HEK293 (cell line): ENCODE data around the gene TSPYL2.

Experiments used
- KLF16 ChIP-seq: fragments of 450-650 bp; formaldehyde crosslinking; IDR thresholded peaks from 2 replicates; pipeline ENCODE4 v1.5.1; 2017; ENCODE audit warnings: missing biosample characterization, missing genetic modification characterization
- KLF9 ChIP-seq: fragments of 450-650 bp; formaldehyde crosslinking; IDR thresholded peaks from 2 replicates; pipeline ENCODE4 v1.5.1; 2016; ENCODE audit warnings: missing biosample characterization, missing genetic modification characterization, low read depth
- ZIC2 ChIP-seq: fragments of 450-650 bp; formaldehyde crosslinking; IDR thresholded peaks from 2 replicates; pipeline ENCODE4 v1.5.1; 2016; ENCODE audit warnings: missing biosample characterization, missing genetic modification characterization
- ZNF10 ChIP-seq: fragments of 450-650 bp; formaldehyde crosslinking; IDR thresholded peaks from 2 replicates; pipeline ENCODE4 v1.5.1; 2017; ENCODE audit warnings: missing biosample characterization, missing genetic modification characterization
- ZNF112 ChIP-seq: fragments of 450-650 bp; formaldehyde crosslinking; IDR thresholded peaks from 2 replicates; pipeline ENCODE4 v1.5.0; 2017; ENCODE audit warnings: missing biosample characterization, missing genetic modification characterization
- ZNF114 ChIP-seq: fragments of 450-650 bp; formaldehyde crosslinking; IDR thresholded peaks from 2 replicates; pipeline ENCODE4 v1.5.0; 2017; ENCODE audit warnings: missing biosample characterization, missing genetic modification characterization
- ZNF155 ChIP-seq: fragments of 450-650 bp; formaldehyde crosslinking; IDR thresholded peaks from 2 replicates; pipeline ENCODE4 v1.5.1; 2016; ENCODE audit warnings: missing biosample characterization, missing genetic modification characterization
- ZNF19 ChIP-seq: fragments of 450-650 bp; formaldehyde crosslinking; IDR thresholded peaks from 2 replicates; pipeline ENCODE4; 2016; ENCODE audit warnings: missing biosample characterization, missing genetic modification characterization, low read depth
- ZNF23 ChIP-seq: fragments of 450-650 bp; formaldehyde crosslinking; IDR thresholded peaks from 2 replicates; pipeline ENCODE4 v1.5.1; 2016; ENCODE audit warnings: missing biosample characterization, missing genetic modification characterization, borderline replicate concordance
- ZNF239 ChIP-seq: fragments of 450-650 bp; formaldehyde crosslinking; IDR thresholded peaks from 2 replicates; pipeline ENCODE4 v1.5.1; 2016; ENCODE audit warnings: missing biosample characterization, missing genetic modification characterization
- ZNF423 ChIP-seq: fragments of 450-650 bp; formaldehyde crosslinking; IDR thresholded peaks from 2 replicates; pipeline ENCODE4 v1.5.1; 2016; ENCODE audit warnings: missing biosample characterization, missing genetic modification characterization
- ZNF501 ChIP-seq: fragments of 450-650 bp; formaldehyde crosslinking; IDR thresholded peaks from 2 replicates; pipeline ENCODE4 v1.5.1; 2016; ENCODE audit warnings: missing biosample characterization, missing genetic modification characterization
- ZNF596 ChIP-seq: fragments of 450-650 bp; IDR thresholded peaks from 2 replicates; pipeline ENCODE4 v1.5.0; 2018; ENCODE audit warnings: missing biosample characterization, mild to moderate bottlenecking, missing genetic modification characterization, moderate library complexity
- ZNF600 ChIP-seq: fragments of 450-650 bp; formaldehyde crosslinking; IDR thresholded peaks from 2 replicates; pipeline ENCODE4 v1.5.1; 2016; ENCODE audit warnings: missing biosample characterization, missing genetic modification characterization
- ZNF621 ChIP-seq: fragments of 450-650 bp; formaldehyde crosslinking; IDR thresholded peaks from 2 replicates; pipeline ENCODE4 v1.5.1; 2017; ENCODE audit warnings: missing biosample characterization, missing genetic modification characterization
- ZNF623 ChIP-seq: fragments of 450-650 bp; formaldehyde crosslinking; IDR thresholded peaks from 2 replicates; pipeline ENCODE4 v1.5.1; 2016; ENCODE audit warnings: missing biosample characterization, missing genetic modification characterization
- ZNF624 ChIP-seq: fragments of 450-650 bp; formaldehyde crosslinking; IDR thresholded peaks from 2 replicates; pipeline ENCODE4 v1.5.1; 2017; ENCODE audit warnings: missing biosample characterization, missing genetic modification characterization
- ZNF660 ChIP-seq: fragments of 450-650 bp; IDR thresholded peaks from 2 replicates; pipeline ENCODE4 v1.5.1; 2018; ENCODE audit warnings: missing biosample characterization, mild to moderate bottlenecking, missing genetic modification characterization
- ZNF843 ChIP-seq: fragments of 450-650 bp; formaldehyde crosslinking; IDR thresholded peaks from 2 replicates; pipeline ENCODE4 v1.5.1; 2016; ENCODE audit warnings: missing biosample characterization, missing genetic modification characterization
- TF ChIP-seq, protein P1 (sequence below): fragments of 450-650 bp; formaldehyde crosslinking; IDR thresholded peaks from 2 replicates; pipeline ENCODE4 v1.5.1; 2016; ENCODE audit warnings: missing biosample characterization, missing genetic modification characterization, borderline replicate concordance
- TF ChIP-seq, protein P2 (sequence below): fragments of 450-650 bp; formaldehyde crosslinking; IDR thresholded peaks from 2 replicates; pipeline ENCODE4 v1.5.1; 2017; ENCODE audit warnings: missing biosample characterization, missing genetic modification characterization
- TF ChIP-seq, protein P3 (sequence below): fragments of 450-650 bp; formaldehyde crosslinking; IDR thresholded peaks from 2 replicates; pipeline ENCODE4 v1.5.1; 2016; ENCODE audit warnings: missing biosample characterization, missing genetic modification characterization
- TF ChIP-seq, protein P4 (sequence below): fragments of 450-650 bp; formaldehyde crosslinking; IDR thresholded peaks from 2 replicates; pipeline ENCODE4 v1.5.1; 2017; ENCODE audit warnings: missing biosample characterization, missing genetic modification characterization
- TF ChIP-seq, protein P5 (sequence below): fragments of 450-650 bp; formaldehyde crosslinking; IDR thresholded peaks from 2 replicates; pipeline ENCODE4 v1.5.1; 2016; ENCODE audit warnings: missing biosample characterization, missing genetic modification characterization, low read depth
- TF ChIP-seq, protein P6 (sequence below): fragments of 450-650 bp; formaldehyde crosslinking; IDR thresholded peaks from 2 replicates; pipeline ENCODE4 v1.5.1; 2017; ENCODE audit warnings: missing biosample characterization, missing genetic modification characterization

Gene TSPYL2

DNA sequence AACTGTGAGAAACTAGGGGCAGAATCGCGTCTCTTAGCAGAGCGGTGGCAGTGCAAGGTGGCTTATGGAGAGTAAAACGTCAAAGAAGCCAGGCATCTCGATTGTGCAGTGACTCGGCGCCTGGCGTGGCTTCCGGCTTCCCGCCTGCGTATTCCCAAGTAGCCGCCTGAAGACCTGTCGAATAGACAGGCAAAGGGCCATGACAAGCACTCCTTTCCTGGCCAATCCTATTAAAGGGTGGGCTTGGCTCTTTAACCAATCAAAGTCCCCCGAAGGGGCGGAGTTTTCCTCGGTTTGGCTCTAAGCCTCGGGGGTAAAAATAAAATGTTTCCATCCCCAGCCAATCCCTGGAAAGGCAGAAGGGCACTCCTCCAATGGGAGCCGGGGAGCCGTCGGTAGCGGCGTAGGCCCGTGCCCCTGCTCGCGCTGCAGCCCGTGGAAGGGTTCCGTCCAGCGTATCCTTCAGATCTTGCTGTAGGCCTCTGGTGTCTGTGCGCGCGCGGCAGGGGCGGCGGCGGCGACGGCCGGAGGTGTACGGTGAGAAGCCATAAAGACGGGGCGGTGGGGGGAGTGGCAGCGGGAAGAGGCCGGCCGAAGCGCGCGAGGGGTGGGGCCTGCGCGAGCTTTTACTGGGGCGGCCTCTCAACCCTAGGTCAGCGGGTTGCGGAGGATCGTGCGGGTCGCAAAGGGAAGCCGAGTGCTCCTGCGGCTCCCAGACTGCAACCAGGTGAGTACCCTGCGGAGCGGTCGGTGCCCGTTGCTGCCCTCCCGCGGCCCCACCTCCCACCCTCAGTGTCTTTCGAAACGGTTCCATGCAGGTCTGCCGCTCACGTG, 11.8 kb downstream of the TSPYL2 start, which contains the start of gene KANTR (continued):
- TF ChIP-seq, protein P1, sequence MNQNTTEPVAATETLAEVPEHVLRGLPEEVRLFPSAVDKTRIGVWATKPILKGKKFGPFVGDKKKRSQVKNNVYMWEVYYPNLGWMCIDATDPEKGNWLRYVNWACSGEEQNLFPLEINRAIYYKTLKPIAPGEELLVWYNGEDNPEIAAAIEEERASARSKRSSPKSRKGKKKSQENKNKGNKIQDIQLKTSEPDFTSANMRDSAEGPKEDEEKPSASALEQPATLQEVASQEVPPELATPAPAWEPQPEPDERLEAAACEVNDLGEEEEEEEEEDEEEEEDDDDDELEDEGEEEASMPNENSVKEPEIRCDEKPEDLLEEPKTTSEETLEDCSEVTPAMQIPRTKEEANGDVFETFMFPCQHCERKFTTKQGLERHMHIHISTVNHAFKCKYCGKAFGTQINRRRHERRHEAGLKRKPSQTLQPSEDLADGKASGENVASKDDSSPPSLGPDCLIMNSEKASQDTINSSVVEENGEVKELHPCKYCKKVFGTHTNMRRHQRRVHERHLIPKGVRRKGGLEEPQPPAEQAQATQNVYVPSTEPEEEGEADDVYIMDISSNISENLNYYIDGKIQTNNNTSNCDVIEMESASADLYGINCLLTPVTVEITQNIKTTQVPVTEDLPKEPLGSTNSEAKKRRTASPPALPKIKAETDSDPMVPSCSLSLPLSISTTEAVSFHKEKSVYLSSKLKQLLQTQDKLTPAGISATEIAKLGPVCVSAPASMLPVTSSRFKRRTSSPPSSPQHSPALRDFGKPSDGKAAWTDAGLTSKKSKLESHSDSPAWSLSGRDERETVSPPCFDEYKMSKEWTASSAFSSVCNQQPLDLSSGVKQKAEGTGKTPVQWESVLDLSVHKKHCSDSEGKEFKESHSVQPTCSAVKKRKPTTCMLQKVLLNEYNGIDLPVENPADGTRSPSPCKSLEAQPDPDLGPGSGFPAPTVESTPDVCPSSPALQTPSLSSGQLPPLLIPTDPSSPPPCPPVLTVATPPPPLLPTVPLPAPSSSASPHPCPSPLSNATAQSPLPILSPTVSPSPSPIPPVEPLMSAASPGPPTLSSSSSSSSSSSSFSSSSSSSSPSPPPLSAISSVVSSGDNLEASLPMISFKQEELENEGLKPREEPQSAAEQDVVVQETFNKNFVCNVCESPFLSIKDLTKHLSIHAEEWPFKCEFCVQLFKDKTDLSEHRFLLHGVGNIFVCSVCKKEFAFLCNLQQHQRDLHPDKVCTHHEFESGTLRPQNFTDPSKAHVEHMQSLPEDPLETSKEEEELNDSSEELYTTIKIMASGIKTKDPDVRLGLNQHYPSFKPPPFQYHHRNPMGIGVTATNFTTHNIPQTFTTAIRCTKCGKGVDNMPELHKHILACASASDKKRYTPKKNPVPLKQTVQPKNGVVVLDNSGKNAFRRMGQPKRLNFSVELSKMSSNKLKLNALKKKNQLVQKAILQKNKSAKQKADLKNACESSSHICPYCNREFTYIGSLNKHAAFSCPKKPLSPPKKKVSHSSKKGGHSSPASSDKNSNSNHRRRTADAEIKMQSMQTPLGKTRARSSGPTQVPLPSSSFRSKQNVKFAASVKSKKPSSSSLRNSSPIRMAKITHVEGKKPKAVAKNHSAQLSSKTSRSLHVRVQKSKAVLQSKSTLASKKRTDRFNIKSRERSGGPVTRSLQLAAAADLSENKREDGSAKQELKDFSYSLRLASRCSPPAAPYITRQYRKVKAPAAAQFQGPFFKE (tag by site-specific recombination) = no peak
- TF ChIP-seq ZNF621 (tag by site-specific recombination) = no peak
- TF ChIP-seq ZNF600 (tag by site-specific recombination) = peak; percentile 82
- TF ChIP-seq KLF16 (tag by site-specific recombination) = peak; percentile 71; the same call in 1 of the 2 replicates
- no peak for TF ChIP-seq ZNF10 (tag by site-specific recombination)
- TF ChIP-seq ZNF843 (tag by site-specific recombination) = no peak
- TF ChIP-seq, protein P2, sequence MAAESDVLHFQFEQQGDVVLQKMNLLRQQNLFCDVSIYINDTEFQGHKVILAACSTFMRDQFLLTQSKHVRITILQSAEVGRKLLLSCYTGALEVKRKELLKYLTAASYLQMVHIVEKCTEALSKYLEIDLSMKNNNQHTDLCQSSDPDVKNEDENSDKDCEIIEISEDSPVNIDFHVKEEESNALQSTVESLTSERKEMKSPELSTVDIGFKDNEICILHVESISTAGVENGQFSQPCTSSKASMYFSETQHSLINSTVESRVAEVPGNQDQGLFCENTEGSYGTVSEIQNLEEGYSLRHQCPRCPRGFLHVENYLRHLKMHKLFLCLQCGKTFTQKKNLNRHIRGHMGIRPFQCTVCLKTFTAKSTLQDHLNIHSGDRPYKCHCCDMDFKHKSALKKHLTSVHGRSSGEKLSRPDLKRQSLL = no peak
- peak; percentile 60; the same call in 1 of the 2 replicates for TF ChIP-seq ZNF501 (tag by site-specific recombination)
- TF ChIP-seq ZNF112 (tag by site-specific recombination) = no peak
- no peak for TF ChIP-seq ZNF624 (tag by site-specific recombination)
- no peak for TF ChIP-seq ZNF114
- no peak for TF ChIP-seq ZNF19 (tag by site-specific recombination)
- no peak for TF ChIP-seq ZNF23 (tag by site-specific recombination)
- TF ChIP-seq KLF9 = peak; percentile 78
- TF ChIP-seq ZNF155 (tag by site-specific recombination) = no peak
- TF ChIP-seq ZNF239 (tag by site-specific recombination) = no peak
- no peak for TF ChIP-seq ZNF623 (tag by site-specific recombination)
- TF ChIP-seq ZNF423 (tag by site-specific recombination) = no peak
- no peak for TF ChIP-seq ZNF660 (tag by site-specific recombination)
- no peak for TF ChIP-seq ZNF596
- TF ChIP-seq, protein P3, sequence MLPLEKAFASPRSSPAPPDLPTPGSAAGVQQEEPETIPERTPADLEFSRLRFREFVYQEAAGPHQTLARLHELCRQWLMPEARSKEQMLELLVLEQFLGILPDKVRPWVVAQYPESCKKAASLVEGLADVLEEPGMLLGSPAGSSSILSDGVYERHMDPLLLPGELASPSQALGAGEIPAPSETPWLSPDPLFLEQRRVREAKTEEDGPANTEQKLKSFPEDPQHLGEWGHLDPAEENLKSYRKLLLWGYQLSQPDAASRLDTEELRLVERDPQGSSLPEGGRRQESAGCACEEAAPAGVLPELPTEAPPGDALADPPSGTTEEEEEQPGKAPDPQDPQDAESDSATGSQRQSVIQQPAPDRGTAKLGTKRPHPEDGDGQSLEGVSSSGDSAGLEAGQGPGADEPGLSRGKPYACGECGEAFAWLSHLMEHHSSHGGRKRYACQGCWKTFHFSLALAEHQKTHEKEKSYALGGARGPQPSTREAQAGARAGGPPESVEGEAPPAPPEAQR = no peak
- TF ChIP-seq ZIC2 (tag by site-specific recombination) = peak; percentile 76
- TF ChIP-seq, protein P4, sequence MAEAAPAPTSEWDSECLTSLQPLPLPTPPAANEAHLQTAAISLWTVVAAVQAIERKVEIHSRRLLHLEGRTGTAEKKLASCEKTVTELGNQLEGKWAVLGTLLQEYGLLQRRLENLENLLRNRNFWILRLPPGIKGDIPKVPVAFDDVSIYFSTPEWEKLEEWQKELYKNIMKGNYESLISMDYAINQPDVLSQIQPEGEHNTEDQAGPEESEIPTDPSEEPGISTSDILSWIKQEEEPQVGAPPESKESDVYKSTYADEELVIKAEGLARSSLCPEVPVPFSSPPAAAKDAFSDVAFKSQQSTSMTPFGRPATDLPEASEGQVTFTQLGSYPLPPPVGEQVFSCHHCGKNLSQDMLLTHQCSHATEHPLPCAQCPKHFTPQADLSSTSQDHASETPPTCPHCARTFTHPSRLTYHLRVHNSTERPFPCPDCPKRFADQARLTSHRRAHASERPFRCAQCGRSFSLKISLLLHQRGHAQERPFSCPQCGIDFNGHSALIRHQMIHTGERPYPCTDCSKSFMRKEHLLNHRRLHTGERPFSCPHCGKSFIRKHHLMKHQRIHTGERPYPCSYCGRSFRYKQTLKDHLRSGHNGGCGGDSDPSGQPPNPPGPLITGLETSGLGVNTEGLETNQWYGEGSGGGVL (tag by site-specific recombination) = peak; percentile 60; the same call in 1 of the 2 replicates
- TF ChIP-seq, protein P5, sequence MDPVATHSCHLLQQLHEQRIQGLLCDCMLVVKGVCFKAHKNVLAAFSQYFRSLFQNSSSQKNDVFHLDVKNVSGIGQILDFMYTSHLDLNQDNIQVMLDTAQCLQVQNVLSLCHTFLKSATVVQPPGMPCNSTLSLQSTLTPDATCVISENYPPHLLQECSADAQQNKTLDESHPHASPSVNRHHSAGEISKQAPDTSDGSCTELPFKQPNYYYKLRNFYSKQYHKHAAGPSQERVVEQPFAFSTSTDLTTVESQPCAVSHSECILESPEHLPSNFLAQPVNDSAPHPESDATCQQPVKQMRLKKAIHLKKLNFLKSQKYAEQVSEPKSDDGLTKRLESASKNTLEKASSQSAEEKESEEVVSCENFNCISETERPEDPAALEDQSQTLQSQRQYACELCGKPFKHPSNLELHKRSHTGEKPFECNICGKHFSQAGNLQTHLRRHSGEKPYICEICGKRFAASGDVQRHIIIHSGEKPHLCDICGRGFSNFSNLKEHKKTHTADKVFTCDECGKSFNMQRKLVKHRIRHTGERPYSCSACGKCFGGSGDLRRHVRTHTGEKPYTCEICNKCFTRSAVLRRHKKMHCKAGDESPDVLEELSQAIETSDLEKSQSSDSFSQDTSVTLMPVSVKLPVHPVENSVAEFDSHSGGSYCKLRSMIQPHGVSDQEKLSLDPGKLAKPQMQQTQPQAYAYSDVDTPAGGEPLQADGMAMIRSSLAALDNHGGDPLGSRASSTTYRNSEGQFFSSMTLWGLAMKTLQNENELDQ = no peak
- TF ChIP-seq, protein P6, sequence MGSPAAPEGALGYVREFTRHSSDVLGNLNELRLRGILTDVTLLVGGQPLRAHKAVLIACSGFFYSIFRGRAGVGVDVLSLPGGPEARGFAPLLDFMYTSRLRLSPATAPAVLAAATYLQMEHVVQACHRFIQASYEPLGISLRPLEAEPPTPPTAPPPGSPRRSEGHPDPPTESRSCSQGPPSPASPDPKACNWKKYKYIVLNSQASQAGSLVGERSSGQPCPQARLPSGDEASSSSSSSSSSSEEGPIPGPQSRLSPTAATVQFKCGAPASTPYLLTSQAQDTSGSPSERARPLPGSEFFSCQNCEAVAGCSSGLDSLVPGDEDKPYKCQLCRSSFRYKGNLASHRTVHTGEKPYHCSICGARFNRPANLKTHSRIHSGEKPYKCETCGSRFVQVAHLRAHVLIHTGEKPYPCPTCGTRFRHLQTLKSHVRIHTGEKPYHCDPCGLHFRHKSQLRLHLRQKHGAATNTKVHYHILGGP (tag by site-specific recombination) = no peak
